HG03469 (cell line): ENCODE measurements around the gene HBEGF.
A peak's percentile ranks its signal among the peaks of the same experiment; 100 is the strongest.

ENCODE experiments used
- ATAC-seq: cut with Tn5 transposase; IDR thresholded peaks from one replicate; pipeline ENCODE4 v1.9.1; 2021; ENCODE audit warnings: mild to moderate bottlenecking, moderate library complexity, moderate number of reproducible peaks; ENCODE audit not compliant: unreplicated experiment

HBEGF gene

DNA sequence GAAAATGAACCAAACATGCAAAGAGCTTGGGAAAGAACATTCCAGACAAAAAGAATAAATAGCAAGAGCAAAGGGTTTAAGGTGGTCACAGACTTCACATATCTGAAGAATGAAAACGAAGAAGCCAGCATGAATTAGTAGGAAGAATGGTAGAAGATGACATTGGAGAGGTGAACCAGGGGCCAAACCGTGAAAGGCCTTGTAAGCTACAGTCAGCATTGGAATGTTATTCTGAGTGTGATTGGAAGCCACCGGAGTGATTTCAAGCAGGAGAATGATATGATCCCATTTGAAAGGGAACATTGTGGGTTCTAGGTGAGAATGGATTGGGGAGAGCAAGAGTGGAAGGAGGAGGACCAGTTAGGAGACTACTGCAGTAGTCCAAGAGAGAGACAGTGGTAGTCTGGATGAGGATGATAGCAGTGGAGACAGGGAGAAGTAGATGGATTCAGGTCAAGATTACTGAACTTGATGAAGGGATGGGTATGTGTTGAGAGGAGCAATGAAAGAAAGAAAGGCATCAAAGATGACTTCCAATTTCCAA is 36.6 kb downstream of the HBEGF start:
- ATAC-seq, result no peak

DNA sequence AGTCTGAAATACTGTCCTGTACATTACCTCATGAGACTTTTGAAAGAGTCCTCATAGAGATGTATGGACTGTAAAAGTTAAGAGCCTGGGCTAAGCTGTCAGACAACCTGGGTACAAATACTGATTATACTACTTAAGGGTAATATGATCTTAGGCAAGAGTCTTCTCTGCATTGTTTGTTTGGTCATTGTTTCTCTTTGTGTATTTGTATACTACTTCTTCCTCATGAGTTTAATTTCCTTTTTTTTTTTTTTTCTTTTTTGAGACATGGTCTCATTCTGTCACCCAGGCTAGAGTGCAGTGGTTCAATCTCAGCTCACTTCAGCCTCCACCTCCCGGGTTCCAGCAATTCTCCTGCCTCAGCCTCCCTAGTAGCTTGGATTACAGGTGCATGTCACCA is 40.9 kb downstream of the HBEGF start:
- ATAC-seq, result no peak

DNA sequence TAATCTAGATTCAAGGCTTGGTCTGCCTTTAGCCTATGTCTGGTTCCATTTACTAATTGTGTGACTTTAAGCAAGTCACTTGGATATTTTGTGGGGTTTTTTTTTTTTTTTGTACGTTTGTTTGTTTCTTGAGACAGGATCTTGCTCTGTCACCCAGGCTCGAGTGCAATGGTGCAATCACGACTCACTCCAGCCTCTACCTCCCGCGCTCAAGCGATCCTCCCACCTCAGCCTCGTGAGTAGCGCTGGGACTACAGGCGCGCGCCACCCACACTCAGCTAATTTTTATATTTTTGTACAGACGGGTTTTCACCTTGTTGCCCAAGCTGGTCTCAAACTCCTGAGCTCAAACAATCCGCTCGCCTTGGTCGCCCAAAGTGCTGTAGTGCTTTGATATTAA is 42.4 kb downstream of the HBEGF start:
- no peak for ATAC-seq

DNA sequence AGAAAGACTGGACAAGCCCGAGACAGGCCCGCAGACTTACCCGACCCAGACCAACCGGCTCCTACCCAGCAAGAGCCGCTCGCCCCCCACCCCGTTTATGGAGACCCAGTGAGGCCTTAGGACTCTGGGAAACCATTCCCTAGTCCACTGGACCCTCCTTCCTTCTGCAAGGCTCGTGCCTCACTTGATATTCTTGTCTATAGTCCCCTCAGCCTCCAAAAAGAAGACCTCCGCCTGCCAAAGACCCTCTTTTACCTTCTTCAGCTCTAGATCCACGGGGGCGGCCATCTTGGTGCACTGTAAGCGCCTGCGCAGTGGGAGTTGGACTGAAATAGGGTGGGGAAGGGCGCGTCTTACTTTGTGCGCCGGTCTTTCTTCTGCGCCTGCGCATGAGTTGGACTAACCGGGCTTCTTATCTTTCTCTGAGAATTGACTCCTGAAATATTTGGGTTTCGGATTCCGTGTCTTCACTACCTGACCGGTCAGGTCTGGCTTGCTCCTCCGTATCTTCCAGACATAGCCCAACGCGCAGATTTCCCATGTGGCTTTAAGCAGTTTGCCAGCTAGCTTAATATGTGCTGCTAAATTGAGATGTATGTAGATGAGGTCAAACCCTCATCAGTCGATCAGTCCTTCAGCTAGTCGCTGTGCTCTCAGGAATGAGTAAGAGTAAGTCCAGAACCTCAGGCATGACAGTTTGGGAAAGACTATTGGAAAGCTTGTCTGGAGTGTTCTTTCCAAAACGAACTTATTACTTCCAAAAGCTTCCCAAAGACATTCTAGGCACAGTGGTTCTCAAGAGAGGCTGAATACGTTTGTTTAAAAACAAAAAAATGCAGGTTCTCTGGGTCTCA is 43.4 kb downstream of the HBEGF start, which contains the start of gene PFDN1:
PFDN1 (minus strand) TSS at position 316 of the 854 bp plus-strand sequence; CDS start at position 288, 28 bp downstream.
- peak; percentile 75 for ATAC-seq

DNA sequence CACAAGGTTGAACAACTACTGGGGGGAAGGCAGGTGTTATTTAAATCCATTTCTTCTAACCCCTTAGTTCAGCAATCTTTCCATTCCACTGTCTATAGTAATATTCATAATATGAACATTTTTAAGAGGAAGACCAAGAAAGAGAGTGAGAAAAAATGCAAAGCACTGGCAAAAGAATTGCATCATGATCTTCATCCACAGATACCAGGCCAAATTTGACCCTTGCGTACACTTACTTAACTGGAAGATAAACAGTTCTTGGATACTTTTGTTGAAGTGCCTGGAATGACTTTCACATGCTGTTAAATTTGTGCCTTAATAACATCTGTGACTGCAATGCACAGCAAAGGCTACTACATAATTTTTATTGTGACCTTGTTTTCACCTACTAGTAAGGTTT is 45.3 kb downstream of the HBEGF start:
- no peak for ATAC-seq

DNA sequence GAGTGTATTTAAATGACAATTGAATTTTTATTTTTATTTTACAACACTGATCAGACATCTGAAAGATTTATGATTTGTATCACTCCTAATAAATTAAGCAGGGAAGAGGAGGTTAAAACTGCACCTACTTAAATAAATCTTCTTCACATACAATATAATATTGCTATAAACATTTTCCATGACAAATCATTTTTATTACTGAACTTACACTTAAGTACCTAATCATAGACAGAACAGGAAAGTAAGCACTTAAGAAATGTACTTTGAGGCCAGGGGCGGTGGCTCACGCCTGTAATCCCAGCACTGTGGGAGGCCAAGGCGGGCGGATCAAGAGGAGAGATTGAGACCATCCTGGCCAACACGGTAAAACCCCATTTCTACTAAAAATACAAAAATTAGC is 47.3 kb downstream of the HBEGF start:
- no peak for ATAC-seq

DNA sequence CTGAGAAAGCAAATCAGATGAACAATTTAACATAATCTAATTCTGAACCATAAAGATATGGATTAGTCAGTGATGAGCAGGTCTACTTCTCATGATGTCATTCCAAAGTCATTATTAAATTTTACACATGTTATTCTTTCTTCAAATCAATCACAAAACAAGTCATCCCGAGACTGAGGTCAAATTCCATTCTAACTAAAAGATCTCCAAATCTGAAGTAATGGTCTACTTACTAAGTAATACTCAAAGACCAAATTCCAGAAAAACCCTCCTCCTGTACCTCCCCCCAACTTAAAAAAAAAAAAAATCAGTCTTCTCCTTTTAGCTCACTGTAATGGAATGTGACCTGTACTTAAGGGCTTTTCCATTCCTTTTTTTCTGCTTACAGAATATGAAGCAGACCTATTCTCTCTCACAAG is 48.2 kb downstream of the HBEGF start:
- no peak for ATAC-seq

DNA sequence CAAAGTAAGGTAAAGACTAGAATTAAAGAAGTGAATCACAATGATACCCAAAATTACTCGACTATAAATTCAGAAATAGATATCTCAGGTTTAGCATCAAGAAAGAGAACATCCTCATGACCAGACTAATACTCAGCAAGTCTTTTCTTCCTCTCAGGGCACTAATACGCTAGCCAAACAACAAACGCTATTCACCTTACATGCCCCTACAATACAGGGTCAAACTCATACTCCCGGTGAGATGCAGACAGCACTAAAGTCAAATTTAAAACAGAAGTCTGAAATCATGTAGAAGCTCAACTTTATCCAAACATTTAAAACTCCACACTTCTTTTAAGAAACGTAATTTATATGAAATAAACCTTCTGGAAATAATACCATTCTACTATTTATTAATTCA is 49.1 kb downstream of the HBEGF start:
- ATAC-seq, result no peak

DNA sequence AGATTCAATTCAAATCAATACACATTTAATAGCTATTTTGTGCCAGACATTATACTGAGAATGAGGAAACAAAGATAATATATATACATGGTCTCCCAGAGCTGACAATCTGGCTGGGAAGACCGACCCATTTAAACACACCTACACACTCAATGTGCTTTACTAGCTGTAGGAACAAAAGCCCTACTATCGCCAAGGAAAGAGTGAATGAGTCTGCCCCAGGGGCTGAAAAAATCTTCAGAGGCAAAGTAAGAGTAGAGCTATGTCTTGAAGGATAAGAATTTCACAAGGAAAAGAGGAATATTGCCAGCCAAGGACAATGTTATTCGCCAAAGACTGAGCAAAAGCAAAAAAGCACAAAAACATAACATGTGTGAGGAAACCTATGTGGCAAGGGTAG is 50.1 kb downstream of the HBEGF start:
- ATAC-seq, result no peak

DNA sequence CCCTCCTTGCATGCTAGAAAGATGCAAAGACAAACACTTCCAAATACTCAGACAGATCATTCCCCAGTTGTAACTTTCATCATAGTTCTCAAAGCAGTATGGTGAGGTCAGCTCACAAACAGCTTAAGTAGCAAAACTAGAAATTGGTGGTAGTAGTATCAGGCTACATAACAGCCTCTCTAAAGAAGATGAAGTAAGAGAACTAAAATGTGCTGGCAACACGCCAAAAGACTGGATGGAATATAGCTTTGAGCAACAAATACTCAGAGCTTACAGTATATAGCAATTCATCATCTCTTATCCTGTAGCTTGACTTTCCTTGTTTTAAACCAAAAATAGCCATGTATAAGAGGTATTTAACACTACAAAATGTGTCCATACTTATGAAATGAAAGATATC is 51.0 kb downstream of the HBEGF start:
- ATAC-seq, result no peak

DNA sequence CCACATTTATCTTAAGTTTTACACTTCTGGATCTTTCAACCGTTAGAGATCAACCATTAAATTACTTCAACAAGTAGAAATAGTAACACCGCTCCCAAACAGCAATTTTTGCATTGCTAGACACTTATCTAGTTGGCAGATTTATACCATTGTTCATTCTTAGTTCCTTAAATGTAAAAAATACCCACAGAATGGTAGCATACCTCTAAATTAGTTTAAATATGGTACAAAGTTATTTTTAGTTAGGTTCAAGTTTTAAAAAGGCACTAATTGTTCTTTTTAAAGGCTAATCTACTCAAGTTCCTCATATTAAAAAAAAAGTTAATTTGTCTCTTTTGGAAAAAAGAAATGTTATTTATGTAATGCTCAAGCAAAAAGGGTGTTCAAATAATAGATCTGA is 51.6 kb downstream of the HBEGF start:
- no peak for ATAC-seq

DNA sequence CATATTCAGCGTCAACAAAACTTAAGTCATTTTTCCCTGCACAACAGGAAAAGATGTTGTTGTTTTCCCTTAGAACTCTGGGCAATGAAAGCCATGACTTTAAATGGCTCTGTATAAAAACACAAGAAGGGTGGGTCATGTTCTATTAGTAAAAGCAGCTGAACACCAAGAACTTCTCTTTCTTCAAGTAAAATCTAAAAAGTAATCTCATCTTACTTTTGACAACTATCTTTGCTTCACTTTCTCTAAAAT is 52.6 kb downstream of the HBEGF start:
- ATAC-seq, result no peak

DNA sequence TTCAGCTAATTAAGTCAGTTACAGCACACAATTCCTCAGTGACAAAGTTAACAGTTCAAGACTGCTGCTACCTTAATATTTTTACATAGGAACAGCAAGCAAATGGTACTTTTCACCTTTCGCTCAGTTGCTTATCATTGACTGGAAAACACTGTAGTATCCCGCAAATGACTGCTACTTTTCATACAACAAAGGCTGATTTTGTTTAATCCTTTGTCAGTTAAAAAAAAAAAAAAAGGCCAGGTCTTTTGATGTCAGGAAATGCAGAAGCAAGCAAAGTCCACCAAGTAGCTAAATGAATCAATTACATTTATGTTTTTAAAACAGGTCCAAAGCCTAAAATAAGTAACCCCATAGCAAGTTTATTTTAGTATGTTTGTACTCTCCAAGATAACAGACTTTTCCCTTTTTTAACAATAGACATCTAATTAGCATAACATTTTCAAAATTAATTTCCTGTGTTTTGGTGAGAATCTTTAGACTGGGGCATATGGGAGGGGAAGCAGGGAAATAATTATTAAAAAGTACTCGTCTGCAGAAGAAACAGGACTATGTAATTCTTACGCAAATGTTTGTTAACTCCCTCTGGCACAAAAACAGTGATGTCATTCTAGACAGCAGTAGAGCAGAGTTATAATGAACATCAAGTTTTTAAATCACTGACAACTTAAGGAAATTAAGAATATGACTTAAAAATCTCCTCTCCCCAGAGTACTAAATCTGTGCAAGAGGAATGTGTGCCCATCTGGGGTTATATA is 53.1 kb downstream of the HBEGF start:
- no peak for ATAC-seq

DNA sequence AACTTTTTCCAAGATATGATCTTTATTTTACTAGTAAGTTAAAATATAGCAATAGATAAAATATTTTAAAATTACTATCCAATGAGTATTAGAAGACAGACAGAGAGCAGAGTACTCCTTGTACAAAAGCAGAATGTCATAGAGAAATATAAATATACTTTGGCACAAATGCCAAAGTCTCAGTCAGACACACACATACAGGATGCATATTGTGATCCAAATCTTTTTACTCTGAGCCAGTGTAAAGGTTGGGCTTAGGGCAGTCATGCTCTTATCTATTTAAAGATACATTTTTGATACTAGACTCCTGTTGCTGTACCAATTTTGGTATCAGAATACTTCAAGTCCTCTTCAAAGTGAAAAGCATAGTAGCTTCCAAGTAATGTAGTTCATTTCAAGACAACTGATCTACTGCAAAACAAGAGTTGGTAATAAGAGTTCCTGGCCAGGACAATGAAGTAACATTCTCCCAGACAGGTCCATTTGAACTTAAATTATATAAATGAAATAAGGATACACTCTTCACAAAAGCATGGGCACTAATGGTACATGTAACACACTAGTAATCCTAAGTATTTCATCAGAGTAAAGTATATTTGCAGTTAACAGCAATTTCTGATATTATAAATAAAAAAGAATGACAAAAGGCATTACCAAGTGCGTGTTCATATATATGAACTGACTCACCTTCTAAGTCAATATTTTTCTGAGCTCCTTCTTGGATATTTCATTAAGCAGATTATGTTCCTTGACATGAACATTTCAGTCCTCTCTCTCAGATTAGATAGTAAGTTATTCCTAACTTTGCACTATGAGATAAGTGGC is 54.0 kb downstream of the HBEGF start:
- no peak for ATAC-seq

DNA sequence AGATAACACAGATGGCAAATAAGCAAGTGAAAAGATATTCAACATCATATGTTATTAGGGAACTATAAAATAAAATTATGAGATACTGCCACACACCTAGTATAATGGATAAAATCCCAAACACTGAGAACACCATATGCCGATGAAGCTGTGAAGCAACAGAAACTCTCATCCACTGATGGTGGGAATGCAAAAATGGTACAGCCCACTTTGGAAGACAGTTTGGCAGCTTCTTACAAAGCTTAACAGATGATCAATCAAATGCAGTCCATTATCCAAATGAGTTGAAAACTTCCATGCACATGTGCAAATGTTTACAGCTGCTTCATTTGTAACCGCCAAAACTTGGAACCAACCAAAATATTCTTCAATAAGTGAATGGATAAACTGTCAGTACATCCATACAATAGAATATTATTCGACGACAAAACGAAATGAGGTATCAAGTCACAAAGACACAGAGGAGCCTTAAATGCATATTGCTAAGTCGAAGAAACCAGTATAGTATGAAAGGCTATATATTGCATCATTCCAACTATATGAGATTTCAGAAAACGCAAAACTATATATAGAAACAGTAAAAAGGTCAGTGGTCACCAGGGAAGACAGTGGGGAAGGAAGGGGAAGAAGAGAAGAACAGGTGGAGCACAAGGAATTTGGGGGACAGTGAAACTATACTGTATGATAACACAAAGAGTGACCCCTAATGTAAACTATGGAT is 58.4 kb downstream of the HBEGF start:
- no peak for ATAC-seq

DNA sequence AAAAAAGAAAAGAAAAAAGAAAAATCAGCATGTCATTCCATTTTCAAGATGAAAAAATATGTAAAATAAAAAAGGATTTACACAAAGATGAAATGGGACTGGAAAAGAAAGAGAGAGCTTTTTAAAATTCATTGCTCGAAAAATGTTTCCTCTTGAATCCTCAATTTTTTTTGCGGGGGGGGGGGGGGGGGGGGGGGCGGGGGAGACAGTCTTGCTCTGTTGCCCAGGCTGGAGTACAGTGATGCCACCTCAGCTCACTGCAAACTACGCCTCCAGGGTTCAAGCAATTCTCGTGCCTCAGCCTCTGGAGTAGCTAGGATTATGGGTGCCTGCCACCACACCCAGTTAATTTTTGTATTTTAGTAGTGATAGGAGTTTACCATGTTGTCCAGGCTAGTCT is 60.0 kb downstream of the HBEGF start:
- no peak for ATAC-seq

DNA sequence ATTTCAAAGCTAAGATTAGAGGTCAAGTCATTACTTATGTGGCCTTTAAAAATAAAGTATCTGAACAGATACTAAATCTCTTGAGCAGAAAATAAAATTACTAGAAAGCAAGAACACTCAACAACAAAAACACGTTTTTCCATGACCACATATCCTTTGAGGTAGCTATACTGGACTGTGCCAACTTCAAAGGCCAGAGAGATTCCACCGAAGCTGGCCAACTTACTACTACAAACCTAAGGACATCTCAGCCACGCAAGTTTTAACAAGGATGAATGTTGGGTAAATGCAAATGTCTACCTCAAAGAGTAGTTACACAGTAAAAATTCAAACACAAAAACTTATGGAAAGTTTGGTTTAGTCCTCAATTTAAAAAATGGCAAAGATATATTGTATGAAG is 62.4 kb downstream of the HBEGF start:
- ATAC-seq, result no peak
